Astrocyte of the spinal cord (primary cell): ENCODE data around the gene CCDC12.

Experiments
- DNase-seq: peaks from one replicate; pipeline ENCODE4 v3.0.0; 2011; ENCODE audit warnings: low read depth, low spot score
- H3K4me3 ChIP-seq: 2 replicates; pipeline ENCODE4 v1.5.1; 2011; ENCODE audit warnings: low read depth, mild to moderate bottlenecking, low read length, moderate library complexity
- in situ Hi-C: cut with HindIII; loops from 2 replicates; pipeline ENCODE4 v1.10.0; 2017; ENCODE audit warnings: low sequenced_read_pairs
- TF ChIP-seq, protein P1 (sequence below): IDR thresholded peaks from 2 replicates; pipeline ENCODE4 v1.5.1; 2012; ENCODE audit warnings: low read depth, mild to moderate bottlenecking, low read length, inconsistent platforms

The CCDC12 gene

DNA sequence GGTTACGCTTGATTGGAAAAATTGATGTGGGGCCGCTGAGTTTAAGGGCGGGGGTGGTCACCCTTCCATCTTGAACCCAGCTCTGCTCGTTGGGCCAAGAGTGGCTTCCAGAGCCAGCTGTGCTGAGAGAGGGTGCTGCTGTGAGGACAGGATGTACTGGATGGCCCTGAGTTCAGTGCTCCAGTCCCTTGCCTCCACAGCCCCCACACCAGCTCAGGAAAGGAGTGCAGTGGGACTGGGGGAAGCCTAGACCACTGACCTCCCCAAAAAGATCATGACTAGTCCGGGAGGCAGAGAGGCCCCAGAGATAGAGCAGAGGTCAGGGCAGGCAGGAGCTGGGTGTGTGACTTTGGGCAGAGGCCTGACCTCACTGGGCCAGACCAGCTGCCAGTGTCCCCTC is 103.0 kb downstream of the CCDC12 start:
- TF ChIP-seq, protein P1, sequence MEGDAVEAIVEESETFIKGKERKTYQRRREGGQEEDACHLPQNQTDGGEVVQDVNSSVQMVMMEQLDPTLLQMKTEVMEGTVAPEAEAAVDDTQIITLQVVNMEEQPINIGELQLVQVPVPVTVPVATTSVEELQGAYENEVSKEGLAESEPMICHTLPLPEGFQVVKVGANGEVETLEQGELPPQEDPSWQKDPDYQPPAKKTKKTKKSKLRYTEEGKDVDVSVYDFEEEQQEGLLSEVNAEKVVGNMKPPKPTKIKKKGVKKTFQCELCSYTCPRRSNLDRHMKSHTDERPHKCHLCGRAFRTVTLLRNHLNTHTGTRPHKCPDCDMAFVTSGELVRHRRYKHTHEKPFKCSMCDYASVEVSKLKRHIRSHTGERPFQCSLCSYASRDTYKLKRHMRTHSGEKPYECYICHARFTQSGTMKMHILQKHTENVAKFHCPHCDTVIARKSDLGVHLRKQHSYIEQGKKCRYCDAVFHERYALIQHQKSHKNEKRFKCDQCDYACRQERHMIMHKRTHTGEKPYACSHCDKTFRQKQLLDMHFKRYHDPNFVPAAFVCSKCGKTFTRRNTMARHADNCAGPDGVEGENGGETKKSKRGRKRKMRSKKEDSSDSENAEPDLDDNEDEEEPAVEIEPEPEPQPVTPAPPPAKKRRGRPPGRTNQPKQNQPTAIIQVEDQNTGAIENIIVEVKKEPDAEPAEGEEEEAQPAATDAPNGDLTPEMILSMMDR: no peak
- H3K4me3 ChIP-seq: no peak overlapping the region
- no peak for DNase-seq
- in situ Hi-C loops: no loop called here
